ENCODE measurements around the gene OBSL1.

DNA sequence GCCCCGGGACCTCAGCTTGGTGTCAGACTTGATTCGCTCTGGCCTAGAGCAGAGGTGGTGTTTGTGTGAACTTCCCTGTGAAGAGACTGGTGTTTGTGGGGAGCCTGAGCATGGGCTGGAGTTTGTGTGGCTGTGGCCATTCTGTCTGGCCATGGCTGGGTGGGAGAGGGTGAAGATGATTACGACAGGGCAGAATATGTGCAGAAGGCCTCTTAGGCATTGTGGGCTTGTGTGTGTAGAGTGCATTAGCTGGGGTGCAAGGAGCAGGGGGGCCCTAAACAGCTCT is 10.5 kb downstream of the OBSL1 start:
- TF ChIP-seq POLR2AphosphoS5 (IDR thresholded peaks at IDR 0.05) (no peak), CTCF (IDR thresholded peaks at IDR 0.05) (no peak)
